GM18909 (cell line): Measurements from ENCODE around the gene RPE65.
"Not testable (repeated sequence)": the region's sequence is repeated elsewhere in the genome, so short reads cannot be mapped to it uniquely, and the experiment has no call there.

ENCODE experiments used
- ATAC-seq: cut with Tn5 transposase; IDR thresholded peaks from one replicate; pipeline ENCODE4 v1.9.1; 2021; ENCODE audit warnings: mild to moderate bottlenecking; ENCODE audit not compliant: unreplicated experiment, poor library complexity

The RPE65 gene

DNA sequence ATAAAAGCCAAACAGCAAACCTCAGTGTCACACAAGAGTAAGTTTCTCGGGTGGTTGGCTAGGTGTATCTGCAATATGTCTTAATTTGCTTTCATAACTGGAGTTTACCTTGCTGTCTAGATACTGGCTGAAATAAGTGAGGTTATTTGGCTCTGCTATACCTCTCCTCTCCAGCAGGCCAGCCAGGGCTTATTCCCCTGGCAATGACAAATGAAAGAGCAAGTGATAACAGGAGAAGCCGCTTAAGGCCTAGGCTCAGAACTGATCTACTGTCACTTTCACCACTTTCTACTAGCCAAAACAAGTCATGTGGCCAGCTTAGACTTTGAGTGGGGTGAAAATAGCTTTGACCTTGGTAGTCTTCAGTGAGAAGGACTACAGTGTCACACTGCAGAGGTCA lies 4.8 kb upstream of the RPE65 start:
- ATAC-seq, result no peak

DNA sequence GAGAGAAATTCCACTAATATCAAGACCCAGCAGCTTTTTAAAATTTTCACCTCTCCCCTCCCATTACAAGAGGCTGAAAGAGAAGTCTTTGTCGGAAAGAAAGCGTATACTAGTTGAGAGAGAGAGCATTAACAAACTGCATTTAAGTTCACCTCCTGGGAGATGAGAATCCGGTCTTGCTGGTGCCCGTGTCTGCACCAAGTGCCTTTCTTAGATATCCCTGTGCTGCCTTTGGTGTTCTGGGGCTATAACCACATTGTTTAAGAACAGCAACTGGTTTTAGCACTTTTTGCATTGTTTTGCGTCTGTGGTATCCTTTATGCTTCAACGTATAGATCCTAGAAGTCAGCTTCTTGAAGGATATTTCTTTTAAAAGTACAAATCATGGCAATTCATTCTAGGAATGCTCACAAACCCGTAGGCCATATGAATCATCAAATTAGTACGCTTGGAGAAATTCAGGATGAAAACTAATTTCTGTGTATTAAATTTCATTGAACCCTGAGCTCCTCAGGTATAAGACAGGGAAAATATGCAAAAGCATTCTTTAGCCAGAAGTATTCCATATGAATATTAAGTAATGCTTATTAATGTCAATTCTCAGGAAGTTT lies 3.4 kb upstream of the RPE65 start:
- ATAC-seq, result no peak

DNA sequence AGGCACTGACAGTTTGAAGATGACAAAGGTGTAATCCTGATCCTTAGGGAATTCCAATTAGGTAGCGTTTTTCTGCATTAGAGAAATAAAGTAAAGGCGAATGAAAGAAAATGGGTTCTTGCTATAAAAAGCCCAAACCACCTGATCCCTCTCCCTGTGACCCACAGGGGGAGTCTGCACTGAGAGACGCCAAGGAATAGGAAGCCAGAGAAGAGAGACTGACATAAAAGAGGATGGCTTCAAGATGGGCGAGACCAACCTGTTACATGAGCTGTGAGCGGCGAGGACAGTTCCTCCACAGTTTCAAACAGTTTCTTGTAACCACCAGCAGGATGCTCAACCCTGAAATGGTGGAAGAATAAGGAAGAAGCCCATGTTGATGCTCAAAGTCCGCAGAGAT lies 1.4 kb downstream of the RPE65 start:
- no peak for ATAC-seq

DNA sequence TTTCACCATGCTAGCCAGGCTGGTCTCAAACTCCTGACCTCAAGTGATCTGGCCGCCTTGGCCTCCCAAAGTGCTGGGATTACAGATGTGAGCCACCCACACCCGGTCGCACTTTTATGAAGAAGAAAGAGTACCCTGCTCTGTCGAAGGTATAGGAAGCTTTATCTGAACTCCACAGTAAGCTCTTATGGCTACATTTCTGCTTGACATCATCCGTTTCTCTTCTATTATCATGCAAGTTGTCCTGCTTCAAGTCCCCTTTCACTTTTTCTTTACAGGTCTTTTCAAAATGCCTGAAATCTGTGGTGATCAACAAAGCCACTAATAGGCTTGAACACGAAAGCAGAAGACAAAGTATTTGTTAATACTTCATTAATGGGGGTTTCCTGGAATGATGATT lies 4.0 kb downstream of the RPE65 start:
- ATAC-seq, result no peak

DNA sequence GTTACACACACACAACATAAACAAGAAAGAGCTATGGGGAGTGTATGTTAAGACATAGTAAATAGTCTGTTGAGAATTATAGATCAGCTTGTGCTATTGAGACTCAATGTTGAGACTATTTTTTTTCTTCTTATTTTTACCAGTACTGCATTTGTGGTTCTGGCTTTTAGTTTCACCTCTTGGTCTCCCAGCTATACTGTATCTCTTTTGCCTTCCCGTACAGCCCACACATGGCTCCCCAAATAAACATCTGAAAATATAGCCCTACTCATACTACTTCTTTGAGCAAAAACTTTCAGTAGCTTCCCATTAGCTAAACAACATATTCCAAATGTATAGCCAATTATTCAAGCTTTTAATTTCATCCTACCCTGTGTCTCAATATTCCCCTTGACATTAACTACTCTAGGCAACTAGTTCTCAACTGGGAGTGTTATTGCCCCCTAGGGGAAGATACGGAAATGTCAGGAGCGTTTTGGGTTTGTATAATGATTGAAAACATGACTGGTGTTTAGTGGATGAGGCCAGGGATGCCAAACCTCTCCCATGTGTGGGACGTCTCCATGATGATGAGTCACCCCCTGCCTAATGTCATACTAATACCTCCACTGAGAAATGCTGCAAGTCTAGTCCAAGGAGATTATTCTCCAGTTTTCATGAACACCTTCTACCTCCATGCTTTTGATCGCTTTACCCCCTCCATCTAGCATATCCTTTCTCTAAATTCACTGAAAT lies 6.8 kb downstream of the RPE65 start:
- peak; percentile 88 for ATAC-seq

DNA sequence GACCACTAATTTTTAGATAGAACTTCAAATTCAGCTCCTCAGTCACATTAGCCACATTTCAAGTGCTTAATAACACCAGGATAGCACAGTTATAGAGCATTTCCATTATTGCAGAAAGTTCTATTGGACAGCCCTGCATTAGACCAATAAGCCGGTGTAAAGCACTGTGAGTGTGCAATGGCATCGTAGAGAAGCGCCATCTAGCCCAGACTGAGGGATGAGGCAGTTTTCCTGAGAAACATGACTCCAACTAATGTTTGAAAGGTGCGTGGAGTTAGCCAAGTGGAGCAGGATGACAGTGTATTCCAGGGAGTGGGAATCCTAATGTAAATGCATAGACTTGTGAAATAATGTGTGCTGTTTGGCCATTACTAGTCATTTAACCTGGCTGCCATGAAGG lies 7.7 kb downstream of the RPE65 start:
- ATAC-seq, result no peak

DNA sequence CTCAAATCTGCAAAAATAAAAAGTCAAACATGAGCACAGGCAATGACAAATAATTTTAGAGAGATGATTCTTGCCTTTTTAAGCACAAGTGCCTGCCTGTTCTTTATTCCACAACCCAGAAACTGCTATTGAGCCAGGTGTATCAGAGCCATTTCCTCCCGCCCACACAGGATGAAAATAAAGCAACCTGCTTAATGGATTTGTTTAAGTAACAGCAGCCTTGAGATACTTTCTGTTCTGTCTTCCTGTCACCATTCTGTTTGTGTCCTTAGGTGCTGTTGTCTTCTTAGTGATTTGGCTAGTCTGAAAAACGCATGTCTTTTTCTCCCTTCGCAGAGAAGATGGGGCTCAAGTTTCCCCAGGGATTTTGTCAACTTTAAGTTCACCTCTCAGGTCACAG lies 11.4 kb downstream of the RPE65 start:
- no peak for ATAC-seq

DNA sequence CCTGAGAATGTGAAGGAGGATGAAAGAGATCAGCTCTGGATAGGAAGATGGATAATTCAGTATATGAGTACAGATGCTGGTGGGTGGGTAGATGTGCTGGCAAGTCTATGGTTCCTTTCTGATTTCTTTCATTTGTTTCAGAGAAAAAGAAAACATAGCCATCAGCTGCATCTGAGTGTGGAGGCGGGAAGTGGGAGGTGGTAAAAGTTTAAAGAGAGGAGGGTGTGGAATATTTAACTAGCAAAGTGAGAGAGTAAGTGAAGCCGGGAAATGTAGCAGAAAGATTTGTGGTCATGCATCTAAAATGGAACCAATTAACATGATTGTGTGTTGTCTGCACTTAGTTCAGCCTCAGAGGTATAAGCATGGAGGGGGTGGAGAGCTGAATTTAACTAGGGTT lies 16.4 kb downstream of the RPE65 start:
- ATAC-seq, result no peak

DNA sequence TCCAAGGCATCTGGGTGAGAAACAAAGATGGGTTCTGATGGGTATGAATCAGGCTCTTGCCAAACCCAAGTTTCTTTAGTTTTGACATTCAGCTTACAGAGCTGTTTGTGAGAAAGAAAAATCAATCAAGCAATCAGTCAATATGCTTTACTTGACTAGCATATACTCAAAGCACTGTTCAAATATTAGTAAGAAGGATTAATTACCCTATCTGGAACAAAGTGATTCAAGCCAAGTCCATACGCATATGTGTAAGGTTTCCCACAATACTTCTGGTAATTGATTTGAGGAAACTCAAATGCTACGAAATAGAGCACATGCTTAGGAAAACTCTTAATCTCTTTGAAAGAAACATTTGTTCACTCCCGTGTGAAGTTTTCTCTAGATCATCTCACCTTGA lies 18.7 kb downstream of the RPE65 start:
- ATAC-seq, result no peak

DNA sequence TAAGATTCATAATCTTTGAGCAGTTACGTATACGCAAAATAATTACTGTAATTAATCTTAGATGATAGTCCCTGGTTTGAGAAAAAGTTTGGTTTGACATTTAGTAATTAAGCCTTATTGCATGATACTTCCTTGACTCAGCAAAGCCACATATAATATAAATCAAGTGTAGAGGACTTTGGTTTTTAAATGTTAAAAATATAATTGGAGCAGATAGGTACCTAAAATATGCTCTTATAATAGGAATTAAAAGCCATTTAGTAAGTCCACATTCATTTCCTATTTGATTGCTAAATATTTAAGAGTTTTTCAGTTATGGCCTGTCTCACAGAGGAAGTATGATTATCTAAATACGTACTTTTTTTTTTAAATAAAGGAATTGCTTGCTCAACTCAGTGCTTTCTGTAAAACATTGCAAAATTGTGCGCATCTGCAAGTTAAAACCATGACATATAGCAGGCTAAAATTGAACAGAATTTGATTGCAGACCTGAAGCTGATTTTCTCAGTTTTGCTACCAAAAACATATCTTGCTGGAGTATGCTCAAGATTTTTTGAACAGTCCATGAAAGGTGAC lies 20.4 kb downstream of the RPE65 start:
- ATAC-seq, result no peak

DNA sequence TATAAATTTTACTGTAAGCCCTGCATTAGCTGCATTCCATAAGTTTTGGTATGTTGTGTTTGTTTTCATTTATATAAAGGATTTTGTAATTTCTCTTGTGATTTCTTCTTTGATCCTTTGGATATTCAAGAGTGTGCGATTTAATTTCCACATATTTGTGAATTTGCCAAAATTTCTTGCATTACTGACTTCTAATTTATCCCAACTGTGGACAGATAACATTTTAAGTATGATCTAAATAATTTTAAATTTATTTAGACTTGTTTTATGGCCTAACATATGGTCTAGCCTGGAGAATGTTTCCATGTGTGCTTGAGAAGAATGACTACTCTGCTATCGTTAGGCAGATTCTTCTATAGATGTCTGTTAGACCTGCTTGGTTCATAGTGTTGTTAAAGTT lies 23.2 kb downstream of the RPE65 start:
- ATAC-seq, result no peak

DNA sequence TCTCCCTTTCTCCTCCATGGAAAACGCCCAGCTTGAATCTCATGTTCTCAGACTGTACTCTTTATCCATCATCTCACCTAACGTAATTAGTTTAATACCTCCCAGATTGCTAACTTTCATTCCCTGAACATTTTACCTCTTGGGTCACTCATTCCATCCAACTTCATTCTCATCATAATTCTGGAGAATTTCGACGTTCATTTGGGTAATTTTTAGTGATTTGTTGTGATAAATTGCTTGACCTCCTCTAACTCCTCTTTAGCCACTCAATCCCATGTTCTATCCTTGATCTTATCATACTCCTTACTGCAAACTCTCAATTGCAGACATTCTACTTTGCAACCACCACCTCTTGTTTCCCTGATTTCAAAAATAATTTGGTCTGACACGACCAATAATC lies 28.4 kb downstream of the RPE65 start:
- ATAC-seq, result no peak

DNA sequence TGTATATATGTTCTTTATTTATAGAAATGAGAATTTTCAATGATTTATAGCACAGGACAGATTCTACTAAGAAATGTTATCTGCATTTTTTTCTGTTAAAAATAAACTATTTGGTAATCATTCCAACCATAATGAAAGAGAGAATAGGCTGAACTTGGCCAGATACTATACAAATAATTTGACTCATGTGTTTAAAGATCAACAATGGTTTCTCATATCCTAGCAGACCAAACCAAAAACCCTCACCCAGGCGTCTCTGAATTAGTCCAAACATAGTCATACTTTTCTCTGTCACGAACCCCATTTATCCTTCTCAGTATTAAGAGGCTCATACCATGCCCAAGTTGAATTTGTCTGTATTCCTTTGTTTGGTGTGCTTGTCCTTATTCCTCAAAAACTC lies 40.3 kb downstream of the RPE65 start:
- ATAC-seq, result no peak

DNA sequence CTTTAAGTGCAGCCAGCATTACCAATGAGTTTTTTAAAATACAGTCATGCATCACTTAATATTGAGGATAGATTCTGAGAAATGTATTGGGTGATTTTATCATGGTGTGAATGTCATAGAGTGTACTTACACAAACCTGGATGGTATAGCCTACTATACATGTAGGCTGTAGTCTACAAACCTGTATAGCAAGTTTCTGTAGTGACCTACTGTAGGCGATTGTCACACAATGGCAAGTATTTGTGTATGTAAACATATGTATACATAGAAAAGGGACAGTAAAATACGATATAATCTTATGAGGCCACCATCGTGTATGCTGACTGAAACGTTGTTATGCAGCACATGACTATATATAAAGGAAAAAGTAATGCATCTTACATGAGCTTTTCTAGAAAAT lies 48.2 kb downstream of the RPE65 start:
- ATAC-seq, result no peak

DNA sequence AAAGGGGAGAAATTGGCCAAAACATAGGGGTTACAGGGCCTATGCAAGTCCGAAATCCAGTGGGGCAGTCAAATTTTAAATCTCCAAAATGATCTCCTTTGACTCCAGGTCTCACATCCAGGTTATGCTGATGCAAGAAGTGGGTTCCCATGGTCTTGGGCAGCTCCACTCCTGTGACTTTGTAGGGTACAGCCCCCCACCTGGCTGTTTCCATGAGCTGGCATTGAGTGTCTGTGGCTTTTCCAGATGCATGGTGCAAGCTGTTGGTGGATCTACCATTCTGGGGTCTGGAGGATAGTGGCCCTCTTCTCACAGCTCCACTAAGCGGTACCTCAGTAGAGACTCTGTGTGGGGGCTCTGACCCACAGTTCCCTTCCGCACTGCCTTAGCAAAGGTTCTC lies 54.2 kb downstream of the RPE65 start:
- not testable (repeated sequence) for ATAC-seq

DNA sequence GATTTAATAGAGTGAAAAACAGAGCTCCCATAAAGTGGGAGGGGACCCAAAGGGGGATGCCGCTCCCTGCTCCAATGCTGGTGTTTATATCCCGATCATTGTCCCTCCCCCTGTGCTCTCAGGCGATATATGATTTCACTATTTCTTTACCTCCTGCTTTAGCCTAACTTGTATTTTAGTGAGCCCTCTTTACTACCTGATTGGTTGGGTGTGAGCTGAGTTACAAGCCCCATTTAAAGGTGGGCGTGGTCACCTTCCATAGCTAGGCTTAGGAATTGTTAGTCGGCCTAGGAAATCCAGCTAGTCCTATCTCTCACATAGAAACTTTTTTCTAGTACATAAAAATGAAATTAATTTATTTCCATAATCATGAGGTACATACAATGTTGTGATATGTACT lies 57.3 kb downstream of the RPE65 start:
- not testable (repeated sequence) for ATAC-seq

DNA sequence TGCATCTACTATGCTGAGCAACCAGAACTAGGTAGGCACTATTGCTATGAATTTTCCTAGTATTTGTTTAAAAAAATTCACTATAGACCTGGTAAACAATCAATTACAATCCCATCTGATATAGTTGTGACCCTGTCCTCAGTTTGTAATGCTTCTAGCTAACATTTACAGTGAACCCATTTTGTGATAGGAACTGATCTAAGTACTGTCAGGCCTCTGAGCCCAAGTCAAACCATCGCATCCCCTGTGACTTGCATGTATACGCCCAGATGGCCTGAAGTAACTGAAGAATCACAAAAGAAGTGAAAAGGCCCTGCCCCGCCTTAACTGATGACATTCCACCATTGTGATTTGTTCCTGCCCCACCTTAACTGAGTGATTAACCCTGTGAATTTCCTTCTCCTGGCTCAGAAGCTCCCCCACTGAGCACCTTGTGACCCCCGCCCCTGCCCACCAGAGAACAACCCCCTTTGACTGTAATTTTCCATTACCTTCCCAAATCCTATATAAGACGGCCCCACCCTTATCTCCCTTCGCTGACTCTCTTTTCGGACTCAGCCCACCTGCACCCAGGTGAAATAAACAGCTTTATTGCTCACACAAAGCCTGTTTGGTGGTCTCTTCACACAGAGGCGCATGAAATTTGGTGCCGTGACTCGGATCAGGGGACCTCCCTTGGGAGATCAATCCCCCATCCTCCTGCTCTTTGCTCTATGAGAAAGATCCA lies 63.8 kb downstream of the RPE65 start:
- ATAC-seq, result not testable (repeated sequence)

DNA sequence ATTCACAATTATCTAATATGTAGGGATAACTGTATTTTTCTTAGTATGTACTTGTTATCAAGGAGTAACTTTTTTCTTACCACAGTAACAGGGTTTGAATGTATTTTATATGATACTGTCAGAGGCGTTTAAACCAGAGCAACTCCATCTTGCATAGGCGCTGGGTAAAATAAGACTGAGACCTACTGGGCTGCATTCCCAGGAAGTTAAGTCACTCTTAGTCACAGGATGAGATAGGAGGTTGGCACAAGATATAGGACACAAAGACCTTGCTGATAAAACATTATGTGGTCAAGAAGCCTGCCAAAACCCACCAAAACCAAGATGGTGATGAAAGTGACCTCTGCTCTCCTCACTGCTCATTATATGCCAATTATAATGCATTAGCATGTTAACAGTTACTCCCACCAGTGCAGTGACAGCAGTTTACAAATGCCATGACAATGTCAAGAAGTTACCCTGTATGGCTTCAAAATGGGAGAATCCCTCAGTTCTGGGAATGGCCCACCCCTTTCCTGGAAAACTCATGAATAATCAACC lies 64.8 kb downstream of the RPE65 start:
- no peak for ATAC-seq

DNA sequence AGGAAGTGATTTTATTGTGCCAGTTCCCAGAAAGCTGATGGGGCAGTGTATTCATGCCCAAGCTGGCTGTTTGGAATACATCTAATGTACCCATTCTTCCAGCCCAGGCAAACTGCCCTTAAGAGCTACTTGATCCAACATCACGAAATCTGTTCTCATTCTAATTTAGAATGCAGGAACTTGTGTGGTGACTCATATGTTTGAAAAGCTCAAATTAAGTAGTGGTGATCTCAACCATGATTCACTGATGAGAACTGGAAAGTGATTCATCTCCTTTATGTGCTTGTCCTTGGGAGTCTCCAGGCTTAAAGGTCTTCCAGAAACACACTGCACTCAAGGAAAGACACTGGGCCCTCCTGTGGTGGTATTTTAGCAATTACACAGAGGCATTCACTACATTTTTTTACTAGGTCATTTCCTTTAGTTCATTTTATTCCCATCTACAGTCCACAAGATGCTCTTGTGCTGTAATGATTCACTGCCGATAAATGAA lies 65.4 kb downstream of the RPE65 start:
- no peak for ATAC-seq

DNA sequence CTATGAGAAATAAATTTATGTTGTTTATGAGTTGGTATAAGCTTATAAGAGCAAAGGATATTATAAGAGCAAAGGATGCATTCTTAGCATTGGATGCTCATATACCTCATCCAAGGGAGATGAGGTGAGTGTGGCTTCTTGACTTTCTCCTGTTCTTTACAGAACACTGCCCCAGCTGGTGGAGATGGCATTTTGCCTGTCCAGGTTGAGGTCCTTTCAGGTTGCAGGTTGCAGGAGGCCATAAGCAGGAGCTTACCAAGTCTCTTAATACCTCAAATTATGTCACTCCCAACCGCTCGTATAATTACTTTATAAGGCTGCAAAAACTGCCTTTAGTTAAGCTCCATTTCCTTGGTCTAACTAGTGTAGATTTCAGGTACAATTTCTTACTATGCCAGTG lies 66.7 kb downstream of the RPE65 start:
- ATAC-seq, result no peak

DNA sequence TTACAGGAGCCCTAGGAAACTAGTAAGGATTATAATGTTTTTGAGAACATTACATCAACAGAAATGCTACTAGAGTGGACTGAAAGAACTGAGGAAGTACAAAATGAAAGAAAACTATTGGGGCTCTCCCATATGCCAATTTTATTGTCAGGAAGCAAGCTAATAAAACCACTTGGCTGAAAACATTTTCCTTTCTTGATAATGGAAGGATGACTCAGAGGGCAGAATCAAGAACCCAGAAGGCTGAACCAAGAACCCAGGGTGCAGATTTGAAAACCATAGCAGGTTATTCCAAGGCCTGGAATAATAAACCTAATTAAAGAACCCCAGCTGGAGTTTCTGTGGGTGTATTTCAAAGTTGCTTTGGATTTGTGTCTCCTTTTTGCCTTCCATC lies 70.7 kb downstream of the RPE65 start:
- ATAC-seq, result no peak
